Activated naive CD8-positive, alpha-beta T cell treated with anti-CD3 and anti-CD28 coated beads, Interleukin-2, amount 50 U/mL, for 16 hours (primary cell): ENCODE measurements around the gene TAF8.

Experiments used
- DNase-seq: peaks from one replicate; pipeline ENCODE4 v3.0.0-alpha.2; 2020; ENCODE audit warnings: low read depth, low spot score

The TAF8 gene

DNA sequence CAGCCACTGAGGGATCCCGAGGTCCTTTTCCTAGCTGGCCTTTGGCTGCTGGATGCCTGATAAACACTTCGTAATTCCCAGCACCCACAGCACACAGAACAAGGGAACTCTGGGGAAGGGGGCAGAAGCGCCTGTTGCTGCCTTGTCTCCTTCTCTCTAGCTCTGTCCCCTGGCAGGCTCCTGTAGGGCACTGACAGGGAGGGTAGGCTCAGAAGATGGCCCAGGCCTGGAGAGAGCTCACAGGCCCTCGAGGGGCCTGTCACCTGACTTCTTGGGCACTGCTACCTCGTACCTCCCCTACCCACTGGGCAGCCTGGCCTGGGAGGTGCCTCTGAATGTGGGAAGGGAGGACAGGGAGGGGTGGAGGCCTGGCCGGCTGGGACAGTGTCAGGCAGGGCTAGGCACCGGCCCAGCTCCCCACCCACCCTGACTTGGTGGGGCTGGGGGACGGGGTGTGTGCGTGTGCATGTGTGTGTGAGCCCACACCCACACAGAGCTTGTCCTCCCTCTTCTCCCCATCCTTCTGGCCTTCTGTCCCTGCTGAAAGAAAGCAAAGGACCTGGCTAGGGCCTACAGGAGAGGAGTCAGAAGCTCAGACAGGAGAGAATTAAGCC is 74.0 kb downstream of the TAF8 start:
- DNase-seq: no peak

DNA sequence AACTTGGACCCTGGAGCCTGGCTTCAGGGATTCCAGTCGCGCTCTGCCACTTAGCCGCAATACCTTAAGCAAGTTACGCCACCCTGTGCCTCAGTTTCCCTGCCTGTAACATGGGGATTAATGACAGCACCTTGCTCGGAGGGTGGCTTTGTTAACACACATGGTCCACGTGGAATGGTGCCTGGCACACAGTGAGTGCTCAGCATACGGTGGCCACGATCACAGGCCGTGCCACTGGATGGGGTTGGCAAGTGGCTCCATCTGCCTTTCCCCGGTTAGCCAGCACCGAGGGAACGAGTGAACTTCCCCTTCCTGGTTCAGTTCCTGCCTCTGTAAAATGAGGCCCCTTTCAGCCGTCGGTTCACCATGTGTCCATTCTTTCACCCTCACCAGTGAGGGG is 74.9 kb downstream of the TAF8 start:
- no peak for DNase-seq

DNA sequence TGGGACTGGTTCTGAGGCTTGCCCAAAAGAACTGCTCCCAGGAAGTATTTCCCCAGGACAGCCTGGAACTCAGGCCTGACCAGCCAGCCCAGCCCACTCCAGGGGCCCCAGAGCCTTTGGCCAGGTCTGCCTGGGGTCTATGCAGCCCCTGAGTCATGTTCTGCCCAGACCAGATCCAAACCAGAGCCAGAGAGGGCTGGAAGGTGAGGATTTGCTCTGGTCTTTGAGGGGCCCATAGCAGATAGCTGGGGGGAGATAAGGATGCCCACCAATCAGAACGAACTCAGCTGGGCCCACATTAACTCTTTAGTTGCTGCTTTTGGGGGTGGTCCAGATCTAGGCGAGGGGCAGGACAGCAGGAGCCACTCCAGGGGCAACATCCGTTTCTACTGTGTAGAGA is 75.3 kb downstream of the TAF8 start:
- no peak for DNase-seq

DNA sequence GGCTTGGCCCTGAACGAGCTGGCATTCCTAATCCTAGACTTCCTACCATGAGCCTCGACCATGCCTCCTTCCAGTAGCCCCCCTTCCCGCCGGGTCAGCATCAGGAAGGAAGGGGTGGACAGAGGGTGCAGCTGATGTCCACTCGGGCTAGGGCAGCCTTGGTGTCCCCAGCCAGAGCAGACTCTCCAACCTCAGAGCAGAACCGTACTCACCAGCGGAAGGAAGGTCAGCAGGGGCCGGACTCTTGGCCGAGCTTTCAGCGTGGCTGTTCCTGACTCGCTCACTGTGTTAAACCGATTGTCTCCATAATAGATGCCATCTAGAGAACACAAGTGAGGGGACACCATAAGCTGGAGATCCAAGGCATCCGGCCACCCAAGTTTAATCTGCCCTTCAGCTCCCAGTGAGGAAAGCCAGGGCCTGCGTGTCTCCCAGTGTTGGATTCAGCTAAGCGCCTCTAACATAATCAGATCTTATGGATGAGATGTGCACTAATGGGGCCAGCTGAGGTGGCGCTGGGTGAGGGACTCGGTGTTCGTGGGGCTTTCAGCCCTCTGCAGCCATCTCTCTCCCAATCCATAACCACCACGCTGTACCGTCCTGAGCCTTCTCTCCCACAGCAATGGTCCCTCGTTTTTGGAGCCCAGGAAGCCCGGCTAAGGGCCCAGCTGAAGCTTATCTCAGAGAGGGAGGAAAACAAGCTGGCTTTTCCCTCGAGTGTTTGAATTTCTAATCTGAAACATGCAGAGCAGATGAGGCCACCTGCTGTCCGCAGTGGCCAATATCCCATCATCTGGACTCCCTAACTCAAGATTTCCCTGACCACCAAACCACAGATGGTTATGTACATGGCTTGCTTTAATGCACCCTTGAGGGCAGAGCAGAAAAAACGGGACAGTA is 78.4 kb downstream of the TAF8 start:
- DNase-seq: no peak

DNA sequence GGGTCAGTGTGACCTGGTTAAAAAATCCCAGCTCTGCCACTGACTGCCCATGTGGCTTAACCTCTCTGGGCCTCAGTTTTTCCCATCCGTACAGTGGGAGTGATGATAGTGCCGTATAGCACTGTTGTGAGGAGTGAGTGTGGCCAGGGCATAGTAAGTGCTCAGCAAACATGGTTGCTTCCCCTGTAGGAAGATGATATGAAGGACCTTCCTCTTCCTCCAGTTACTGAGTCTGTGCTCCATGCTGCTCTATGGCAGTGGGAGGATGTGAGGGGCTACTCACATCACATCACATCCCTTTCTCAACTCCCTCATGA is 79.0 kb downstream of the TAF8 start:
- DNase-seq: no peak

DNA sequence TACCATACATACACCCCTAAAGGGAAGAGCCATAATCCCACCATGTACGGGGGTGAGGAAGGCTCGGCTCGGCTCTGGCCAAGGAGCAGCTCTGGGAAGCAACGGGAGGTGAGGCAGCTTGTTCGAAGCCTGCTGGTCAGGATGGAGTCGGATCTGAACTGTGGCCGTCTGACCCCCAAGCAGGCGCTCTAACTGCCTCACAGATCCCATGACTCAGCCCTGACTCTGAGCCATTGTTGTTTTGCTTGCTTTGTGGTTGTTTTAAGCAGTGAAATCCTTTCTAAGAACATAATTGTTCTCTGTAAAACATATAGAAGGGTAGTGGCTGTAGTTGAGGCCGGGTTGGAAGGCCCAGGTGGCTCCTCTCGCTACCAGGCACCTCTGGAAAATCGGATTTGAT is 81.2 kb downstream of the TAF8 start:
- DNase-seq: no peak

DNA sequence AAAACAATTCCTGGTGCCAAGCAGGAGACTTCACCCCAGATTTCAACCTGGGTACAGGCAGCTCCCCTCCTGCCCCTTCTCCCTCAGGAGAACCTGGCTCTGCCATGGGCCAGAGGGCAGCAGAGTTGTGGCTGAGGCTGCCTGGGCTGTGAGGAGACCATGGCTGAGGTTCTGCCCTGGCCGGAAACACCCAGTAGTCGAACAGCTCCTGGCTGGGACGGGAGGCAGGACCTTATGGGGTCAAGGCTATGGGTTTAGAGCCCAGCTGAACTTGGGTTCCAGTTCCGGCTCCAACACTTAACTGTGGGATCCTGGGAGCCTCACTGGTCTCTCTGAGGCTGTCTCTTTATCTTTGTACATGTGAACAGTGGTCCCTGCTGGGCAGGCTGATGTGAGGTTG is 83.6 kb downstream of the TAF8 start:
- no peak for DNase-seq

DNA sequence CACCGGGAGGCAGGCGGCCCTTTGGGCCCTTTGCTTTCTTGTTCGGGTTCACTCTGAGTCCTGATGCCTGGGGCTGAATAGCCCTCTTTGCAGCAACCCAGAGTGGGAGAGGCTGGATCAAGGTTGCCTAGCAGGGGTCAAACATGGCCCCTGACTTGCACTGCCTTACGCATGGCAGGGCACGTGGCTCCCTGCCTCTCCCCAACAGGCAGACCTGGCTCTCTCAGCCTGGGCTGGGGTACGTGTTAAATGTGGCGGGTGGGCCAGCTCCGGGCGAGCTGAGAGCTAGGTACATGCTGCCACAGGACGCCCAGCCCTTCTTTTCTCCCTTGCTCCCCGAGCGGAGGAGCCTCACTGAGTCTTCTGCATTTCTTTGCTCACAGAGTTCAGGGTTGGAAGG is 84.8 kb downstream of the TAF8 start:
- DNase-seq: no peak

DNA sequence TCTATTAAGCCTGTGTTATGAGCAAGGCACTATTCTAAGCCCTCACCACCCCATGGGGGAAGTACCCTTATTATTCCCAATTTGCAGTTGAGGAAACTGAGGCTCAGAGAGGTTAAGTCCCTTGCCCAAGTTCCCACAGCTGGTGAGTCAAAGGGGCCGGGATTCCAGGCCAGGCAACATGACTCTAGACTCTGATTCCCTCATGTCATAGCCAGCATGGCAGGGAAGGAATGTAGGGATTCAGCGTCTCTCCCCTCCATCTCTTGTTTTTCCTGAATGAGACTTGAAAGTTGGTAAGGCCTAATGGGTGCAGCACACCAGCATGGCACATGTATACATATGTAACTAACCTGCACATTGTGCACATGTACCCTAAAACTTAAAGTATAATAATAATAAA is 85.4 kb downstream of the TAF8 start:
- no peak for DNase-seq

DNA sequence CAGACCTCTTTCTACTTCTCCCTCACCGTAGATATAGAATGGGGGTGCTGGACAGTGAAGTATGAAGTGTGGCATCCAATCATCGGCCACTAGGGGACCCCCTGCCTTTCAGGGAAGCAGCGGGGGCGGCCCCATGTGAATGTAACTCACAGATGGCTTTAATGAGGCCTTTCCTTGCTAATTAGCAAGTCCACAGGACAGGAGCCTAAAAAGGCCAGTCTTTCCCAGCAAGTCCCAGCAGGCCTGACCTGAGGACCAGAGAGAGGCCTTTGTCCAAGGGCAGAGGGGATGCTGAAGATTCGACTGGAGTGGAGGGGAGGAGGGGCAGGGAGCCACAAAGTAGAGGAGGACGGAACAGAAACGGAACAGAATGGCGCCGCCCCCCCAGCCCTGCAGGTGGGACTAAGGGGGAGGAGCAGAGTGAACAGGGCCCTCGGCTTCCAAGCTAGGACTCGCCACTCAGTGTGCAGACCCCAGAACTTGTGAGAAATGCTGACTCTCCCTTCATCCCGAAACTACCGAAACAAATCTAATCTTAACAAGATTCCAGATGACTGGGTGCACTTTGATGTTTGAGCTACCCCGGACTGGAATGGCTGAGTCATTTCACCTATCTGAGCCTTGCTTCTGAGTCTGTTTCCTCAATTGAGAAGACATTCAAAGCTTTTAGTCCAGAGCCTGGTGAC is 86.3 kb downstream of the TAF8 start:
- DNase-seq: no peak
